NB4 (cell line): Measurements from ENCODE around the gene OPN1MW2.
"Not testable (repeated sequence)": the region's sequence is repeated elsewhere in the genome, so short reads cannot be mapped to it uniquely, and the experiment has no call there.

Source experiments
- DNase-seq: peaks from one replicate; pipeline ENCODE4 v3.0.0; 2010; ENCODE audit warnings: low read depth
- H3K4me3 ChIP-seq: one replicate; pipeline ENCODE4 v1.5.1; 2011; ENCODE audit warnings: mild to moderate bottlenecking, low read depth, low read length, moderate library complexity

Gene OPN1MW2

GRCh38 chrX:154219456-154219855 lies at the start of gene OPN1MW2:
Gene OPN1MW2 (plus strand): TSS chrX:154219756. CDS start chrX:154219816, 60 bp downstream.
- not testable (repeated sequence) for H3K4me3 ChIP-seq, DNase-seq

GRCh38 chrX:154172535-154172943 lies 47.0 kb upstream of the OPN1MW2 start:
- H3K4me3 ChIP-seq, DNase-seq: not testable (repeated sequence)

GRCh38 chrX:154174356-154174755 lies 45.2 kb upstream of the OPN1MW2 start:
- DNase-seq, H3K4me3 ChIP-seq: not testable (repeated sequence)

DNA sequence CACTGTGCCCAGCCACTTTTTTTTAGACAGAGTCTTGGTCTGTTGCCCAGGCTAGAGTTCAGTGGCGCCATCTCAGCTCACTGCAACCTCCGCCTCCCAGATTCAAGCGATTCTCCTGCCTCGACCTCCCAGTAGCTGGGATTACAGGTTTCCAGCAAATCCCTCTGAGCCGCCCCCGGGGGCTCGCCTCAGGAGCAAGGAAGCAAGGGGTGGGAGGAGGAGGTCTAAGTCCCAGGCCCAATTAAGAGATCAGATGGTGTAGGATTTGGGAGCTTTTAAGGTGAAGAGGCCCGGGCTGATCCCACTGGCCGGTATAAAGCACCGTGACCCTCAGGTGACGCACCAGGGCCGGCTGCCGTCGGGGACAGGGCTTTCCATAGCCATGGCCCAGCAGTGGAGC lies 37.3 kb upstream of the OPN1MW2 start, which contains the start of gene OPN1MW:
Gene OPN1MW (plus strand): TSS at position 301 of the 400 bp plus-strand sequence. CDS start 82 bp downstream, at position 383.
- DNase-seq, H3K4me3 ChIP-seq: not testable (repeated sequence)

DNA sequence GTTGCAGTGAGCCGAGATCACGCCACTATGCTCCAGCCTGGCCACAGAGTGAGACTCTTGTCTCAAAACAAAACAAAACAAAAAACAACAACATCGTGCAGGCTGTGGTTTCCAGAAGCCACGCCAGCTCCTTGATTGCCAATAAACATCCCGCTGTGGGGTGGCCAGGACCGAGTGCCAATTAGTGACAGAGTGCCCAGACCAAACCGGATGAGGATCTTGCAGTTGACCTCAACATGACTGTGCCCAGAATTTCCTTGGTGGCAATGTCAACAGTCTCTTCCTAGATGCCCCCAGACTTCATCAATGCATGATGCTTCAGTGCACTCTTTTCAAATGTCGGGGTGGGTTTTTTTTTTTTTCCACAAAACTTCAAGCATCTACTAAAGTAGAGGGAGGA lies 35.8 kb upstream of the OPN1MW2 start:
- not testable (repeated sequence) for H3K4me3 ChIP-seq, DNase-seq

DNA sequence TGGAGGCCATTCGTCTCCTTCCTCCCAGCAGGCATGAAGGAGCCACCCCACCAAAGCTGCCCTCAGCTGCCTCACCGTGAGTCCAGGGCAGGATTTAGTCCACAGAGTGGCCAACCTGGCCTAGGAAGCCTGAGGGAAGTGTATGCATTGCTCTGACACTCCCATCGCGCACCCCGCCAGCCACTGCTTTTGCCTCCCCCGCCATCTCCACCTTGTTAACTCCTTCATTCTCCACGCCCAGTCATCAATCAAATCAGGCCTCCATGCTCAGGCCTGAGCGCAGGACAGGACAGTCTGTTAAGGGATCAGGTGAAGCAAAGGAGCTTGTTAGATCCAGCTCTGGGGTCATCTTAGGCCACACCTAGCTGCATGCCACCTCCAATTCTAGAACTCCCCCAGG lies 26.7 kb upstream of the OPN1MW2 start:
- DNase-seq, H3K4me3 ChIP-seq: not testable (repeated sequence)

DNA sequence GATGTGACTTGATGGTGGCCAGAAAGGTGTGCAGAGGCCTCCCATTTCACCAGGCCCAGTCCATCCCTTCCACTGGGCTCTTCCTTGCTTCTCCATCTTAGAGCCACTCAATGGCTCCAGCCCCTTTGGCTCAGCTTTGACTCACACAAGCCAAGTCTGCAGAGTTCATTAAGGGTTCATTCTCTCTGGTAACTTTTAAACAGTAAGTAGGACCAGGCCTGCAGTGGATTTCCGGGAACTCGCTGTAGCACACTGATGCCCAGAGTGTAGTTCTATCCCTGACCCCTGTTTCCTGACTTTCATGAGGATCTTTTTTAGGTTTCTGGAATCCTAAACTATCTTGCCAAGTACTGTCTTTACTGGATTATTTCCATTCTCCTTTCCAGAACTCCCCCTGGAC lies 25.2 kb upstream of the OPN1MW2 start:
- DNase-seq, H3K4me3 ChIP-seq: not testable (repeated sequence)

GRCh38 chrX:154196466-154196865 lies 23.1 kb upstream of the OPN1MW2 start:
- DNase-seq, H3K4me3 ChIP-seq: not testable (repeated sequence)

- not testable (repeated sequence) for DNase-seq, H3K4me3 ChIP-seq
Observed at GRCh38 chrX:154209670-154210418, 9.7 kb upstream of the OPN1MW2 start.

DNA sequence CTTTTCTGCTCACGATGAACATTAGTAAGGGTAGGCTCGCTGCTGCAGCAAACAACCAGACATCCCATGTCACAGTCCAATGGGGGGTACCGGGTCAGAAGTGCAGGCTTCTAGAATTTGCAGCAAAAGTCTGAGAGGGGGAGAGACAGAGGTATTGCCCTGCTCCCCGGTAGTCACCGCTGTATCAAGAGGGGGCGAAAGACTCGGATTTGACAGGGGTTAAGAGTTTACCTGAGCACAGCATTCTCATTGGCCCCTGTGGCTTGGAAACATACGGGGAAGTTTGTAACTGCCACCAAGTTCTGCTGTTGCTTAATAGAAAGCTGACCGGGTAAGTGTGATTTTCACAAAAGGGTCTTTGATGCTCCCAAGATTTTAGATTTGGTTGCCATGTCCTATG lies 8.5 kb upstream of the OPN1MW2 start:
- H3K4me3 ChIP-seq, DNase-seq: not testable (repeated sequence)

GRCh38 chrX:154211499-154211898 lies 8.1 kb upstream of the OPN1MW2 start:
- H3K4me3 ChIP-seq, DNase-seq: not testable (repeated sequence)

DNA sequence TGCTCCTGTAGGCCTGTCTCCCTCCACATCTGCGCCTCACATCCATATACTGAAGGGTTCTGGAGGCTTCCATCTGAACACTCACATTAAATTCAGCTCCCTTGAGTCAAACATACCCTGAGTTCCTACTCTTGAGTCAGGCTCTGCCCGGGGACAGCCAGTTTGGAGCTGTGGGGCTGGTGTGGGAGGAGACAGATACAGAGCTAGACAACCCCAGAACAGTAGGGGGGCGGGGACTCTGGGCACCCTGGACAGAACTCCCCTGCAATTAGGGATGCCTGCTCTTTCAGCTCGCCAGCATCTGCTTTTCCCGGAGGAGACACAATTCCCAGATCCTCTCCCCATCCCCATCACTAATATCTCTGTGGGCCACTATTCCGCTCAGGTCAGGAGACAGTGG lies 5.7 kb downstream of the OPN1MW2 start:
- not testable (repeated sequence) for H3K4me3 ChIP-seq, DNase-seq

- not testable (repeated sequence) for DNase-seq, H3K4me3 ChIP-seq
Observed at GRCh38 chrX:154226706-154227105, 7.2 kb downstream of the OPN1MW2 start.

DNA sequence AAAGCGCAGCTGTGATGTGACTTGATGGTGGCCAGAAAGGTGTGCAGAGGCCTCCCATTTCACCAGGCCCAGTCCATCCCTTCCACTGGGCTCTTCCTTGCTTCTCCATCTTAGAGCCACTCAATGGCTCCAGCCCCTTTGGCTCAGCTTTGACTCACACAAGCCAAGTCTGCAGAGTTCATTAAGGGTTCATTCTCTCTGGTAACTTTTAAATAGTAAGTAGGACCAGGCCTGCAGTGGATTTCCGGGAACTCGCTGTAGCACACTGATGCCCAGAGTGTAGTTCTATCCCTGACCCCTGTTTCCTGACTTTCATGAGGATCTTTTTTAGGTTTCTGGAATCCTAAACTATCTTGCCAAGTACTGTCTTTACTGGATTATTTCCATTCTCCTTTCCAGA lies 11.9 kb downstream of the OPN1MW2 start:
- H3K4me3 ChIP-seq, DNase-seq: not testable (repeated sequence)

GRCh38 chrX:154233620-154234019 lies 14.1 kb downstream of the OPN1MW2 start:
- not testable (repeated sequence) for DNase-seq, H3K4me3 ChIP-seq

DNA sequence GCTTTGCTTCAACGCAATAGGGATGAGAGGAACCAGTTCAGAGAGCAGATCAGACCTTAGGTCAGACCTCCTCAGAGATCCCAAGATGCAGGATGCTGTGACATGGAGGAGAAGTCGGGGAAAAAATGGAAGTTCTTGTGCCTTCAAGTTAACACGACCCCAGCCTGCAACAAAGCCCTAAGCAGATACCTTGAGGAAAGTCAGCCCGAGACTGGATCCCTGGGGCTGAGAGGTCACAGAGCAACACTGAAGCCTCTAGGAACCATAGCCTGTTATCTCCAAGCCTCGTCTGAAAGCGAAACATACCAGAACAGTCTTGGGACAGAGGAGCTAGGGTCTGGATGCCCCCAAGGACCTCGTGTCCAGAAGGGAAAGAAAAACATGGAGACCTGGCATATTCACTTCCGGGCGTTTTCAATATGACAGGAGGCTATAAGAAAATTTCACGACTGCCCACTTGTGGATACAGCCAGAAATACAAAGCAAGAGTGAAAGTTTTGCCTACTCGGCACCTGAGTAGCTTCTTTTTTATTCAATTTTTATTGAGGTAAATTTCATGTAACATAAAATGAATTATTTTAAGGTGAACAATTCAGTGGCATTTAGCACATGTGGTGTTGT lies 19.5 kb downstream of the OPN1MW2 start:
- DNase-seq, H3K4me3 ChIP-seq: not testable (repeated sequence)

GRCh38 chrX:154239982-154240503 lies 20.5 kb downstream of the OPN1MW2 start:
- DNase-seq, H3K4me3 ChIP-seq: not testable (repeated sequence)

DNA sequence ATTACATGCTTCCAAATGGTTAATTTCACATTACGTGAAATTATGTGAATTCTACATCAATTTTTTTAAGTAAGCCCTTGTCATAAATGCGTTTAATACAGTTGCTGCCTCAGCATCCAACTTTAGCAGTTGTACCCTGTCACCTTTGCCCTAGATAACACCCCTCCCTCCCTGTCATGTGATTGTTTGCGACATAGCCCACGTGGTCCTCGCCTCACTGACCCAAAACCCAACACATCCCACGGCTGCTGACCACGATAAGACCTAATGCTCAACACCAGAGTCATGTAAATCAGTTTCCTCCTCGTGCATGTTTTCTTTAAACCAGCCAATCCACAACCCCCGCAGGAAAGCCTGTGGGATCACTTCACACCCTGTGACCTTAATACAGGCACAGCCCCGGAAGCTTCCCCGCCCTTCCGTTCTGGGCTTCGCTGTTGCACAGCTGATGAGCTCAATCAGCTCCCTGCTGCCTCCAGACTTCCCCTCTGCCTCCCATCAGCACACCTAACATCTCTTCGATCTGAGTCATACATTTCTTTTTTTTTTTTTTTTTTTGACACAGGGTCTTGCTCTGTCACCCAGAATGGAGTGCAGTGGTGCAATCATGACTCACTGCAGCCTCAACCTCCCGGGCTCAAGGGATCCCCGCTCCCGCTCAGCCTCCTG lies 28.0 kb downstream of the OPN1MW2 start:
- H3K4me3 ChIP-seq, DNase-seq: not testable (repeated sequence)

- not testable (repeated sequence) for DNase-seq, H3K4me3 ChIP-seq
Observed at GRCh38 chrX:154248076-154248475, 28.5 kb downstream of the OPN1MW2 start.
